ENCODE data around the gene NDUFS6. TPM values are rescaled to one million over a fixed set of nuclear protein-coding genes. Genes with fewer than 3 reads are reported as not detected.
"Not testable (repeated sequence)": the region's sequence is repeated elsewhere in the genome, so short reads cannot be mapped to it uniquely, and the experiment has no call there.

NDUFS6 gene
- total RNA-seq, 1 donor from 2014 or later = 69.2 TPM

DNA sequence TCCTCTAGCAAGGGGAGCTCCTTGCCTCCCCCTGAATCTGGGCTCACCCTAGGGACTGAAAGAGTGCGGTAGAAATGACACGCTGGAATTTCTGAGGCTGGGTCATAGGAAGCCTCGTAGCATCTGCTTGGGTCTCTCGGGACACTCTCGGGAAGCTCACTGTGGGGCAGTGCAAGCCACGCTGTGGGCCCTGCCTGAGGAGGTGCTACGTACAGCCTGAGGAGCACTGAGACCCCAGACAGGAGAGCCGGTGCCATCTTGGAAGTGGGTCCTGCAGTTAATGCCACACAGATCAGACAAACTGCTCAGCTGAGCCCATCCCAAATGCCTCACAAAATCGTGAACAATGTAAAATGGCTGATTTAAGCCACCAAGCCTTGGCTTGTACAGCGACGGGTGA, 3.4 kb upstream of the NDUFS6 start:
- H3K27me3 ChIP-seq (ENCODE audit: control insufficient read depth, insufficient read depth, low read length) = no peaks in the 10 kb centered on the region
- no peak overlapping the region for H3K4me3 ChIP-seq (ENCODE audit: low read depth, low read length)
- no peaks in the 10 kb centered on the region for H3K36me3 ChIP-seq (ENCODE audit: control insufficient read depth, insufficient read depth, low read length)
- TF ChIP-seq, protein P1, sequence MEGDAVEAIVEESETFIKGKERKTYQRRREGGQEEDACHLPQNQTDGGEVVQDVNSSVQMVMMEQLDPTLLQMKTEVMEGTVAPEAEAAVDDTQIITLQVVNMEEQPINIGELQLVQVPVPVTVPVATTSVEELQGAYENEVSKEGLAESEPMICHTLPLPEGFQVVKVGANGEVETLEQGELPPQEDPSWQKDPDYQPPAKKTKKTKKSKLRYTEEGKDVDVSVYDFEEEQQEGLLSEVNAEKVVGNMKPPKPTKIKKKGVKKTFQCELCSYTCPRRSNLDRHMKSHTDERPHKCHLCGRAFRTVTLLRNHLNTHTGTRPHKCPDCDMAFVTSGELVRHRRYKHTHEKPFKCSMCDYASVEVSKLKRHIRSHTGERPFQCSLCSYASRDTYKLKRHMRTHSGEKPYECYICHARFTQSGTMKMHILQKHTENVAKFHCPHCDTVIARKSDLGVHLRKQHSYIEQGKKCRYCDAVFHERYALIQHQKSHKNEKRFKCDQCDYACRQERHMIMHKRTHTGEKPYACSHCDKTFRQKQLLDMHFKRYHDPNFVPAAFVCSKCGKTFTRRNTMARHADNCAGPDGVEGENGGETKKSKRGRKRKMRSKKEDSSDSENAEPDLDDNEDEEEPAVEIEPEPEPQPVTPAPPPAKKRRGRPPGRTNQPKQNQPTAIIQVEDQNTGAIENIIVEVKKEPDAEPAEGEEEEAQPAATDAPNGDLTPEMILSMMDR (IDR thresholded peaks at IDR 0.05; ENCODE audit: insufficient read depth, low read length, poor library complexity, severe bottlenecking) = no peak
- DNase-seq (ENCODE audit: low read depth) = no peak

DNA sequence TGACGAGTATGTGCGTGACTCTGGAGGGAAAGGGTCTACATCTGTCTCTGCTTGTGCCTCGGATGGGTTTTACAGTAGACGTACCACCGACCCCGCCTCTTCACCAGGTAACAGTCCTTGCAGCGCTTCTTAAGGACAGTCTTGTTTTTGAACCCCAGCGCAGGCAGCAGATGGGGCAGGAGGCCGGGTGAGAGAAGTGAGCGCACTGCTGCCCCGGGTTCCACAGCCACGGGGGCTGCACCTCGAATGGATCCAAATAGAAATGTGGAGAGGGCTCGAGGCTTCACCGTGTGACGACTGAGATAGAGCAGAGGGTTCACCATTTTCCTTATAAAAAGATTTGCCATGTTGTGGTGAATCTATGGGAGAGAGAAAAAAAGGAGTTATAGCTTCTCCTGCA, 2.6 kb upstream of the NDUFS6 start:
- not testable (repeated sequence) for DNase-seq (ENCODE audit: low read depth); H3K27me3 ChIP-seq (ENCODE audit: control insufficient read depth, insufficient read depth, low read length); H3K36me3 ChIP-seq (ENCODE audit: control insufficient read depth, insufficient read depth, low read length)
- H3K4me3 ChIP-seq (ENCODE audit: low read depth, low read length) = peak overlapping the region; percentile 99

DNA sequence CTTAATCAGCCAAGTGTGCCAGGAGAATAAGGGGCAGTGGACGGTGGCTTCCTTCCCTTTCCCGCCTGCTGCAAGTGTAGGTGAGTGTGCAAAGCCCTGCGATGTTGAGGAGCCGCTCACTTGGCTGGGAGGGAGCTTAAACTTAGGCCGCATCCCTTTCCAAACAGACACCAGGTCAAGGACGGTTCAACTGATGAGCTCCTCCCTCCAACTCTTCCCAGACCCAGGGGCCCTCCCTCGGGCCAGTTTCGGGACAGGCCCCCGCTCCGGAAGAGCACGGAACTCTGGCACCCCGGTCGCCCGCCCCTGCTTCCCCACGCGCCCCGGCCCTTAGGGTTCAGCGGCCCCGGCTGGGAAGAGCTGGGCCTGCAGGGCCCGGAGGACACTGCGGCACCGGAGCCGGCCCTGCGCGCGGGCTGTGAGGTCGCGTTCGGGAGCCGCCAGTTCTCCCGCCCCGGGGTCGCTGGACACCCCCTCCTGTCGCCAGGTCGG, 2.1 kb upstream of the NDUFS6 start:
- Histone ChIP-seq H3K4me3 (ENCODE audit: low read depth, low read length) (peak overlapping the region; percentile 99), H3K36me3 (ENCODE audit: control insufficient read depth, insufficient read depth, low read length) (no peaks in the 10 kb centered on the region), H3K27me3 (ENCODE audit: control insufficient read depth, insufficient read depth, low read length) (no peaks in the 10 kb centered on the region)
- TF ChIP-seq, protein P1 (IDR thresholded peaks at IDR 0.05; ENCODE audit: insufficient read depth, low read length, poor library complexity, severe bottlenecking) = no peak
- no peak for DNase-seq (ENCODE audit: low read depth)

DNA sequence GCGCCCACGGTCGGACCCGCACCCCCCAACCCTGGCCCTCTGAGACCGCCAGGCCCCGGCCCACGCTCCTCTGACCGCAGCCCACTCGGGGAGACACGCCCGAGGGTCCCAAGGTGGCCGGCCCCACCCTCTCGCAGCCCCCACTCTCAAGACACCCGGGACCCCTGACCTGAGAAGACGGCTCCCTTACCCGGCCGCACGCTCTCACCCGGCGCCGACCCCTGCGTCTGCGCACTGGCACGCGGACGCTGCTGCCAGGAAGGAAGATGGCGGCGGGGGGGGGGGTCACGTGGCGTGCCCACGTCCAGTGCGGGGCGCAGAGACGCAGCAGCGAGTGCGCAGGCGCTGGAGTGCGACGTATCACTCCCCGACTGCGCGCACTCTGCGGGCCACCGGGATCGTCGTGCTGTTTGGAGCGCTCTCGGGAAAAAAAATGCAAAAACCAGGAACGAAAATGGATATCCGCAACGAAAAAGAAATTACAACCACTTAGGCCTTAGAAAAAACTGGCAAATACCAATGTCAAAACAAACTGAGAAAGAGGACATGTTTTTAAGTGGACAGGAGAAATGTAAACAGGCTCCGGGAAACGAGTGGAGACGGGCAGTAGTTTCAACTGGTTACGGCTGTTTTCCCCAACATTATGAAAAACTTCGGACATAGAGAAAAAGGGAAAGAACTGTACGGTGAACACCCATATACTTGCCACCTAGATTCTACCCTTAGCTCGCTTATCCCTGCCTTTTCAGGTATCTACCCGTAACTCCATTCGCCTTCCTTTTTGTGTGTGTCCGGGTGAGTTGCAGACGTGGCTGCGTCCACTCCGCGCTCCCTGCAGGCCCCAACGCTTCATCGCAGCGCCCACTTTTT, 1.4 kb upstream of the NDUFS6 start, which contains the start of gene MRPL36:
Gene MRPL36 (minus strand): TSS at position 236 of the 870 bp plus-strand sequence. CDS start 902 bp downstream, outside the sequence.
- TF ChIP-seq, protein P1 (IDR thresholded peaks at IDR 0.05; ENCODE audit: insufficient read depth, low read length, poor library complexity, severe bottlenecking) = no peak
- Histone ChIP-seq H3K27me3 (ENCODE audit: control insufficient read depth, insufficient read depth, low read length) (no peaks in the 10 kb centered on the region), H3K36me3 (ENCODE audit: control insufficient read depth, insufficient read depth, low read length) (no peaks in the 10 kb centered on the region), H3K4me3 (ENCODE audit: low read depth, low read length) (peak within 1 kb of the TSS; percentile 99)
- DNase-seq (ENCODE audit: low read depth) = peak; percentile 47

DNA sequence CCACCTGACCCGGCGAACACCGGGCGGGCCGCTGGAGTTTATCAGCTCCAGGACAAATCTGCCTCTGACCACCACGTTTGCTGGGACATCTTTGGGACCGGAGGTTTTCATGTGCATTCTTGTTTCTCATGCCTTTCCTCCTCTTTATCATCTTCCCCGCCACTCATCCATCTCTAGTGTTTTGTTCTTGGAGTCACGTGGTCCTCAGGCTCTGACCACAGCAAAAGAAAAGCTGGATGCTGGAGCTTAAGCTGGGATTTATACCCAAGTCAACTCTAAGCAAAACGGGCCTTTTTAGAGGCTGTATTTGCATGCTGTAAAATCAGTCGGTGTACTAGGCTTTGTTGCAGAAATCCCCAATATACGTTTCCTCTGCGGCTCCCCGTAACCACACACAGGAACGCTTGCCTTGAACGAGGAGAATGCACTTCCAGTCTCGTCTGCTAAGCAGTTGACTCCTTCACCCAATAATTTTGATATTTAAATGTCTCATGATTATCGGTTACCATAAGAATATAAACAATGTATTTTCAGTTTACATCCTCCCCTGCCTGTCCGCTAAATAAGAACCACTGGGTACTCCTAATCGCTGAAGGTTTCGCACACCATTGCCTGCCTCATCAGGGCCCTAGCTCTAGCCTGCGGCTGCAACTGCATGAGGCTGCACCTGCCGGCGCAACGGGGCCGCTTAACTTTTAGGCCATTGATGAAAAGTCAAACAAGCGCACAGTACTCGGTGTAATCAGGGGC, 560 bp upstream of the NDUFS6 start:
- TF ChIP-seq, protein P1 (IDR thresholded peaks at IDR 0.05; ENCODE audit: insufficient read depth, low read length, poor library complexity, severe bottlenecking) = no peak
- H3K27me3 ChIP-seq (ENCODE audit: control insufficient read depth, insufficient read depth, low read length) = no peaks in the 10 kb centered on the region
- no peaks in the 10 kb centered on the region for H3K36me3 ChIP-seq (ENCODE audit: control insufficient read depth, insufficient read depth, low read length)
- H3K4me3 ChIP-seq (ENCODE audit: low read depth, low read length) = peak overlapping the region; percentile 99
- DNase-seq (ENCODE audit: low read depth) = no peak

DNA sequence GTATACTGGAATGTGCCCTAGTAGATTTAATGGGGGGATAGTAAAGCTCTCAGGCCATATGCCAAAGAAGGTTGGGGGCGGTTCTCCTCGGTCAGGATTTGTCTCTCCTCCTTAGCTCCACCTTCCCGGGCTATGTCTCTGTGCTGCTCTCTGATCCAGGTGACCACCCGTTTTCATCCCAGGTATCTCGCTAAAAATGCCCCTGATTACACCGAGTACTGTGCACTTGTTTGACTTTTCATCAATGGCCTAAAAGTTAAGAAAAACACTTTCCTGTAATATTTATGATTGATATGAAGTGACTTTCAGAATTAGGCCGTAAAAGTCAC, 724 bp downstream of the NDUFS6 start:
- no peaks in the 10 kb centered on the region for H3K36me3 ChIP-seq (ENCODE audit: control insufficient read depth, insufficient read depth, low read length)
- TF ChIP-seq, protein P1 (IDR thresholded peaks at IDR 0.05; ENCODE audit: insufficient read depth, low read length, poor library complexity, severe bottlenecking) = no peak
- no peaks in the 10 kb centered on the region for H3K27me3 ChIP-seq (ENCODE audit: control insufficient read depth, insufficient read depth, low read length)
- peak overlapping the region; percentile 99 for H3K4me3 ChIP-seq (ENCODE audit: low read depth, low read length)
- no peak for DNase-seq (ENCODE audit: low read depth)
